Fibroblast of lung (primary cell): ENCODE measurements around the gene RNF10.

ENCODE experiments used
- CTCF ChIP-seq, 2 donors: IDR thresholded peaks in 1 of 2; conservative IDR thresholded peaks in 1 of 2; 1 replicate in 1 of 2; 2 replicates in 1 of 2; pipeline ENCODE4 v1.5.1; 2011 to 2012; ENCODE audit warnings: low read length in 2 of 2, control low read depth in 1 of 2, inconsistent platforms in 1 of 2, low read depth in 1 of 2, mild to moderate bottlenecking in 1 of 2
- EZH2 ChIP-seq: IDR thresholded peaks from 2 replicates; pipeline ENCODE4 v1.5.1; 2012; ENCODE audit warnings: low read length, control low read depth, mild to moderate bottlenecking; ENCODE audit errors: missing control alignments

GRCh38 chr12:120532701-120533238 lies 1.4 kb upstream of the RNF10 start:
- no peak for TF ChIP-seq CTCF (conservative IDR thresholded peaks at IDR 0.05 in 1 of 2, IDR thresholded peaks at IDR 0.05 in 1 of 2; ENCODE audit: low read depth in 1 of 2, low read length in 2 of 2)
- no peak for TF ChIP-seq EZH2
